ENCODE measurements around the gene SCN3A. TPM values are rescaled to one million over a fixed set of nuclear protein-coding genes. Genes with fewer than 3 reads are reported as not detected.

Gene SCN3A
- total RNA-seq, 1 experiment from 2014 or later, result not detected

- CTCF ChIA-PET, result no interaction called here
- Histone ChIP-seq H3K4me3 (ENCODE audit: low read depth, low read length) (no peak overlapping the region), H3K4me1 (no peaks in the 10 kb centered on the region)
Measured at GRCh38 chr2:165082479-165082878, 121.4 kb downstream of the SCN3A start.

GRCh38 chr2:165081276-165081675 is 122.6 kb downstream of the SCN3A start:
- H3K27me3 Mint-ChIP-seq (ENCODE audit: insufficient read depth, unreplicated experiment), result no peaks in the 10 kb centered on the region

More at GRCh38 chr2:165082479-165082878, 121.4 kb downstream of the SCN3A start:
- H3K4me3 Mint-ChIP-seq (ENCODE audit: unreplicated experiment), result no peak overlapping the region
- Histone ChIP-seq H3K9me3 (0 out of 2 replicates have a peak, but pooled peaks cover 5% of the 10 kb centered on the region), H3K27me3 (replicated peaks; ENCODE audit: control insufficient read depth, insufficient read depth, low read length) (no peaks in the 10 kb centered on the region), H3K36me3 (ENCODE audit: control insufficient read depth, insufficient read depth, low read length) (no peaks in the 10 kb centered on the region)
- POLR2A ChIA-PET, result no interaction called here
- H3K36me3 Mint-ChIP-seq (ENCODE audit: insufficient read depth, unreplicated experiment), result no peaks in the 10 kb centered on the region
- no TSS peak for BruUV-seq (replicated peaks)
- H3K27ac Mint-ChIP-seq (ENCODE audit: unreplicated experiment), result no peak overlapping the region
- no peak for TF ChIP-seq CTCF (IDR thresholded peaks at IDR 0.05; ENCODE audit: insufficient read depth in 1 of 2, low read depth in 1 of 2, low read length in 1 of 2, severe bottlenecking in 1 of 2, unreplicated experiment in 1 of 2)
- no peaks in the 10 kb centered on the region for H3K4me1 Mint-ChIP-seq (ENCODE audit: low read depth, unreplicated experiment)
- peaks cover 24% of the 10 kb centered on the region for H3K9me3 Mint-ChIP-seq (ENCODE audit: unreplicated experiment)
- no peak for DNase-seq
- intact Hi-C loops (cut with micrococcal nuclease; ENCODE audit: unreplicated experiment), result no loop called here
- H3K27me3 Mint-ChIP-seq (ENCODE audit: insufficient read depth, unreplicated experiment), result no peaks in the 10 kb centered on the region

DNA sequence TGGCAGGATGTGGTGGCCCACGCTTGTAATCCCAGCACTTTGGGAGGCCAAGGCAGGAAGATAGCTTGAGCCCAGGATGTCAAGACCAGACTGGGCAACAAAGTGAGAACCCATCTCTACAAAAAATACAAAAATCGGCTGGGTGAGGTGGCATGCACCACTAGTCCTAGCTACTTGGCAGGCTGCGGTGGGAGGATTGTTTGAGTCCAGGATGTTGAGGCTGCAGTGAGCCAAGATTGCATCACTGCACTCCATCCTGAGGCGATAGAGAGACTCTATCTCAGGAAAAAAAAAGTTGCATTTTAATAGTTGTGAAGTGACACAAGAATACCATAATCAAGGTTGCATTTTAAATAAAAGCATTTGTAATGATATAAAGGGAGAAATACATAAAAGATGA is 124.4 kb downstream of the SCN3A start:
- CTCF ChIA-PET, result no interaction called here
- no TSS peak for BruUV-seq (replicated peaks)

More at GRCh38 chr2:165081276-165081675, 122.6 kb downstream of the SCN3A start:
- Mint-ChIP-seq H3K4me3 (ENCODE audit: unreplicated experiment) (no peak overlapping the region), H3K4me1 (ENCODE audit: low read depth, unreplicated experiment) (no peaks in the 10 kb centered on the region), H3K9me3 (ENCODE audit: unreplicated experiment) (peaks cover 24% of the 10 kb centered on the region), H3K36me3 (ENCODE audit: insufficient read depth, unreplicated experiment) (no peaks in the 10 kb centered on the region), H3K27ac (ENCODE audit: unreplicated experiment) (no peak overlapping the region)
- ChIA-PET CTCF (no interaction called here), POLR2A (no interaction called here)
- BruUV-seq (replicated peaks), result no TSS peak
- intact Hi-C loops (cut with micrococcal nuclease; ENCODE audit: unreplicated experiment), result no loop called here
- 0 out of 2 replicates have a peak, but pooled peaks cover 5% of the 10 kb centered on the region for H3K9me3 ChIP-seq
- no peaks in the 10 kb centered on the region for H3K27me3 ChIP-seq (replicated peaks; ENCODE audit: control insufficient read depth, insufficient read depth, low read length)
- TF ChIP-seq CTCF (IDR thresholded peaks at IDR 0.05; ENCODE audit: insufficient read depth in 1 of 2, low read depth in 1 of 2, low read length in 1 of 2, severe bottlenecking in 1 of 2, unreplicated experiment in 1 of 2), result no peak
- H3K4me3 ChIP-seq (ENCODE audit: low read depth, low read length), result no peak overlapping the region
- no peaks in the 10 kb centered on the region for H3K4me1 ChIP-seq
- no peaks in the 10 kb centered on the region for H3K36me3 ChIP-seq (ENCODE audit: control insufficient read depth, insufficient read depth, low read length)
- no peak for DNase-seq

More for the DNA sequence above, 124.4 kb downstream of the SCN3A start:
- Histone ChIP-seq H3K27me3 (replicated peaks; ENCODE audit: control insufficient read depth, insufficient read depth, low read length) (no peaks in the 10 kb centered on the region), H3K9me3 (peaks cover 17% of the 10 kb centered on the region), H3K36me3 (ENCODE audit: control insufficient read depth, insufficient read depth, low read length) (no peaks in the 10 kb centered on the region), H3K4me3 (ENCODE audit: low read depth, low read length) (no peak overlapping the region), H3K4me1 (no peaks in the 10 kb centered on the region)
- Mint-ChIP-seq H3K4me3 (ENCODE audit: unreplicated experiment) (no peak overlapping the region), H3K27me3 (ENCODE audit: insufficient read depth, unreplicated experiment) (no peaks in the 10 kb centered on the region), H3K9me3 (ENCODE audit: unreplicated experiment) (peaks cover 15% of the 10 kb centered on the region), H3K4me1 (ENCODE audit: low read depth, unreplicated experiment) (no peaks in the 10 kb centered on the region), H3K27ac (ENCODE audit: unreplicated experiment) (no peak overlapping the region), H3K36me3 (ENCODE audit: insufficient read depth, unreplicated experiment) (no peaks in the 10 kb centered on the region)
- intact Hi-C loops (cut with micrococcal nuclease; ENCODE audit: unreplicated experiment), result no loop called here
- TF ChIP-seq CTCF (IDR thresholded peaks at IDR 0.05; ENCODE audit: insufficient read depth in 1 of 2, low read depth in 1 of 2, low read length in 1 of 2, severe bottlenecking in 1 of 2, unreplicated experiment in 1 of 2), result no peak
- POLR2A ChIA-PET, result no interaction called here
- DNase-seq, result no peak
